Breast epithelium (tissue), 3 donors: ENCODE data around the gene PNPLA1.

Source experiments
- POLR2A ChIP-seq: fragments of 450-650 bp; IDR thresholded peaks from one replicate; pipeline ENCODE4 v1.6.1; 2016; ENCODE audit warnings: antibody characterized with exemption, mild to moderate bottlenecking, moderate library complexity
- TF ChIP-seq, protein P1 (sequence below), 3 donors: fragments of 450-650 bp; IDR thresholded peaks; one replicate each; pipeline ENCODE4 v1.5.1; 2016 to 2017; ENCODE audit warnings: antibody characterized with exemption in 3 of 3, mild to moderate bottlenecking in 3 of 3, moderate library complexity in 3 of 3

GRCh38 chr6:36309900-36310299 lies 40.0 kb downstream of the PNPLA1 start:
- TF ChIP-seq, protein P1, sequence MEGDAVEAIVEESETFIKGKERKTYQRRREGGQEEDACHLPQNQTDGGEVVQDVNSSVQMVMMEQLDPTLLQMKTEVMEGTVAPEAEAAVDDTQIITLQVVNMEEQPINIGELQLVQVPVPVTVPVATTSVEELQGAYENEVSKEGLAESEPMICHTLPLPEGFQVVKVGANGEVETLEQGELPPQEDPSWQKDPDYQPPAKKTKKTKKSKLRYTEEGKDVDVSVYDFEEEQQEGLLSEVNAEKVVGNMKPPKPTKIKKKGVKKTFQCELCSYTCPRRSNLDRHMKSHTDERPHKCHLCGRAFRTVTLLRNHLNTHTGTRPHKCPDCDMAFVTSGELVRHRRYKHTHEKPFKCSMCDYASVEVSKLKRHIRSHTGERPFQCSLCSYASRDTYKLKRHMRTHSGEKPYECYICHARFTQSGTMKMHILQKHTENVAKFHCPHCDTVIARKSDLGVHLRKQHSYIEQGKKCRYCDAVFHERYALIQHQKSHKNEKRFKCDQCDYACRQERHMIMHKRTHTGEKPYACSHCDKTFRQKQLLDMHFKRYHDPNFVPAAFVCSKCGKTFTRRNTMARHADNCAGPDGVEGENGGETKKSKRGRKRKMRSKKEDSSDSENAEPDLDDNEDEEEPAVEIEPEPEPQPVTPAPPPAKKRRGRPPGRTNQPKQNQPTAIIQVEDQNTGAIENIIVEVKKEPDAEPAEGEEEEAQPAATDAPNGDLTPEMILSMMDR (IDR thresholded peaks at IDR 0.05): no peak
- no peak for TF ChIP-seq POLR2A
